ENCODE measurements around the gene TUBA4A. TPM values are rescaled to one million over a fixed set of nuclear protein-coding genes. Genes with fewer than 3 reads are reported as not detected.
"Not testable (repeated sequence)": the region's sequence is repeated elsewhere in the genome, so short reads cannot be mapped to it uniquely, and the experiment has no call there.

The TUBA4A gene
- total RNA-seq, 1 experiment from 2014 or later: 14.9 TPM

DNA sequence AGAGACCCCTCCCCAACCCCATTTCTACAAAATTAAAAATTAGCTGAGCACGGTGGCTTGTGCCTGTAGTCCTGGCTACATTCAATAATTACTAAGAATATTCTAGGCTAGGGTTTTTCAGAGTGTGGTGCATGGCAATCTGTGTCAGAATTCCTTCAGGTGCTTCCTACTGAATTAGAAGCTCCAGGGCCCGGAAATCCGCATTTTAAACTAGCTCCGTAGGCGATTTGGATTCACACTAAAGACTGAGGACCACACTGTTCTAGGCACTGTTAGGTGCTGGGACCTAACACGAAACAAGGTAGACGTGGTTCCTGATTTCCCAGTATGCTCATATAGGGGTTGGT lies 47.8 kb downstream of the TUBA4A start:
- Mint-ChIP-seq H3K9me3 (ENCODE audit: unreplicated experiment) (no peaks in the 10 kb centered on the region), H3K27me3 (ENCODE audit: insufficient read depth, unreplicated experiment) (no peaks in the 10 kb centered on the region), H3K36me3 (ENCODE audit: insufficient read depth, unreplicated experiment) (peaks cover 39% of the 10 kb centered on the region), H3K27ac (ENCODE audit: unreplicated experiment) (peak overlapping the region; percentile 84), H3K4me1 (ENCODE audit: low read depth, unreplicated experiment) (peaks cover 5% of the 10 kb centered on the region), H3K4me3 (ENCODE audit: unreplicated experiment) (peak overlapping the region; percentile 81)
- Histone ChIP-seq H3K4me1 (peaks cover 8% of the 10 kb centered on the region), H3K36me3 (ENCODE audit: control insufficient read depth, insufficient read depth, low read length) (peaks cover 12% of the 10 kb centered on the region), H3K4me3 (ENCODE audit: low read depth, low read length) (peak overlapping the region; percentile 50), H3K27me3 (replicated peaks; ENCODE audit: control insufficient read depth, insufficient read depth, low read length) (no peaks in the 10 kb centered on the region), H3K9me3 (no peaks in the 10 kb centered on the region)
- DNase-seq: no peak
- ChIA-PET CTCF (interaction anchor here (0.7 to 2.5 kb wide), 11 partner anchors 9 to 304 kb away, joined by 3 to 13 read pairs (median 7); partner anchors contain the start of genes CNPPD1, GLB1L, STK16 and TUBA4B), POLR2A (interaction anchor here (0.6 to 3.1 kb wide), 8 partner anchors 11 to 353 kb away, joined by 3 to 29 read pairs (median 8); partner anchors contain the start of genes ABCB6, CNPPD1, GLB1L and STK16)
- TF ChIP-seq, protein P1, sequence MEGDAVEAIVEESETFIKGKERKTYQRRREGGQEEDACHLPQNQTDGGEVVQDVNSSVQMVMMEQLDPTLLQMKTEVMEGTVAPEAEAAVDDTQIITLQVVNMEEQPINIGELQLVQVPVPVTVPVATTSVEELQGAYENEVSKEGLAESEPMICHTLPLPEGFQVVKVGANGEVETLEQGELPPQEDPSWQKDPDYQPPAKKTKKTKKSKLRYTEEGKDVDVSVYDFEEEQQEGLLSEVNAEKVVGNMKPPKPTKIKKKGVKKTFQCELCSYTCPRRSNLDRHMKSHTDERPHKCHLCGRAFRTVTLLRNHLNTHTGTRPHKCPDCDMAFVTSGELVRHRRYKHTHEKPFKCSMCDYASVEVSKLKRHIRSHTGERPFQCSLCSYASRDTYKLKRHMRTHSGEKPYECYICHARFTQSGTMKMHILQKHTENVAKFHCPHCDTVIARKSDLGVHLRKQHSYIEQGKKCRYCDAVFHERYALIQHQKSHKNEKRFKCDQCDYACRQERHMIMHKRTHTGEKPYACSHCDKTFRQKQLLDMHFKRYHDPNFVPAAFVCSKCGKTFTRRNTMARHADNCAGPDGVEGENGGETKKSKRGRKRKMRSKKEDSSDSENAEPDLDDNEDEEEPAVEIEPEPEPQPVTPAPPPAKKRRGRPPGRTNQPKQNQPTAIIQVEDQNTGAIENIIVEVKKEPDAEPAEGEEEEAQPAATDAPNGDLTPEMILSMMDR (IDR thresholded peaks at IDR 0.05; ENCODE audit: insufficient read depth in 1 of 2, low read depth in 1 of 2, low read length in 1 of 2, severe bottlenecking in 1 of 2, unreplicated experiment in 1 of 2): no peak
- BruUV-seq (replicated peaks): TSS peak; percentile 74
- intact Hi-C loops (cut with micrococcal nuclease; ENCODE audit: unreplicated experiment): loop anchor here (1.0 kb wide), 2 partner anchors 23 to 28 kb away; partner anchors contain the start of genes ANKZF1, ATG9A and RETREG2

DNA sequence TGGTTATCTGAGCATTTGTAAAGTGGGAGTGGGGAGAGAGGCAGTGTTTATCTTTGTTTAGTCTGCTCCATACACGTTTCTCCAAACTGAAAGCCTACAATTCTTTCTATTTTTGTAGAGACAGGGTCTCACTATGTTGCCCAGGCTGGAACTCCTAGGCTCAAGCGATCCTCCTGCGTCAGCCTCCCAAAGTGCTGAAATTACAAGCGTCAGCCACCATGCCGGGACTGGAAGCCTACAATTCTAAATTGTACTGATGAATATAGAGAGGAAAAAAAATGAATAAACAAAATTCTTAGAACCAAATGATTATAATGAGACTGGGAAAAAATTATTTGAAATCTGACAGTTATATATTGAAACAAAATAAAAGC lies 48.6 kb downstream of the TUBA4A start:
- Mint-ChIP-seq H3K27me3 (ENCODE audit: insufficient read depth, unreplicated experiment) (no peaks in the 10 kb centered on the region), H3K36me3 (ENCODE audit: insufficient read depth, unreplicated experiment) (peaks cover 31% of the 10 kb centered on the region), H3K4me3 (ENCODE audit: unreplicated experiment) (peak overlapping the region; percentile 35), H3K4me1 (ENCODE audit: low read depth, unreplicated experiment) (peaks cover 5% of the 10 kb centered on the region), H3K27ac (ENCODE audit: unreplicated experiment) (no peak overlapping the region), H3K9me3 (ENCODE audit: unreplicated experiment) (no peaks in the 10 kb centered on the region)
- DNase-seq: no peak
- TF ChIP-seq, protein P1 (IDR thresholded peaks at IDR 0.05; ENCODE audit: insufficient read depth in 1 of 2, low read depth in 1 of 2, low read length in 1 of 2, severe bottlenecking in 1 of 2, unreplicated experiment in 1 of 2): no peak
- Histone ChIP-seq H3K4me1 (peaks cover 8% of the 10 kb centered on the region), H3K36me3 (ENCODE audit: control insufficient read depth, insufficient read depth, low read length) (peaks cover 10% of the 10 kb centered on the region), H3K4me3 (ENCODE audit: low read depth, low read length) (no peak overlapping the region), H3K9me3 (no peaks in the 10 kb centered on the region), H3K27me3 (replicated peaks; ENCODE audit: control insufficient read depth, insufficient read depth, low read length) (no peaks in the 10 kb centered on the region)
- CTCF ChIA-PET: no interaction called here
- POLR2A ChIA-PET: no interaction called here
- no TSS peak for BruUV-seq (replicated peaks)
- intact Hi-C loops (cut with micrococcal nuclease; ENCODE audit: unreplicated experiment): no loop called here

DNA sequence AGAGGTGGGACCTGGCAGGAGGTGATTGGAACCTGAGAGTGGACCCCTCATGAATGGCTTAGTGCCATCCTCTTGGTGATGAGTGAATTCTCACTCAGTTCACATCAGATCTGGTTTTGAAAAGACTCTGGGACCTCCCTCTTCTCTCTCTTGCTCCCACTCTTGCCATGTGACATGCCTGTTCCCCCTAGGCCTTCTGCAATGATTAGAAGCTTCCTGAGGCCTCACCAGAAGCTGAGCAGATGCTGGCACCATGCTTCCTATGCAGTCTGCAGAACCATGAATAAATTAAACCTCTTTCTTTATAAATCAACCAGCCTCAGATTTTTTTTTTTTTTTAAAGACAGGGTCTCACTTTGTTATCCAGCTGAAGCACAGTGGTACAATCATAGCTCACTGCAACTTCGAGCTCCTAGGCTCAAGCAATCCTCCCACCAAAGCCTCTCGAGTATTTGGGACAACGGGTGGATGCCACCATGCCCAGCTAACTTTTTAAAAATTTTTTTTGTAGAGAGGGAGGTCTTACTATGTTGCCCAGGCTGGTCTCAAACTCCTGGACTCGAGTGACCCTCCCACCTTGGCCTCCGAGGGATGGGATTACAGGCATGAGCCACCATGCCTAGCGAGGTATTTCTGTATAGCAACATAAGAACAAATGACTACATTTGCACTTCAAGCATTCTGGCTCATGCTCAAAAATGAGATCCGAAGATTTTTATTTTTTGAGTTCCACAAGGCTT lies 49.1 kb downstream of the TUBA4A start:
- peak overlapping the region; percentile 35 for H3K4me3 Mint-ChIP-seq (ENCODE audit: unreplicated experiment)
- no TSS peak for BruUV-seq (replicated peaks)
- Histone ChIP-seq H3K4me3 (ENCODE audit: low read depth, low read length) (no peak overlapping the region), H3K4me1 (peaks cover 8% of the 10 kb centered on the region), H3K27me3 (replicated peaks; ENCODE audit: control insufficient read depth, insufficient read depth, low read length) (no peaks in the 10 kb centered on the region), H3K9me3 (no peaks in the 10 kb centered on the region), H3K36me3 (ENCODE audit: control insufficient read depth, insufficient read depth, low read length) (peaks cover 9% of the 10 kb centered on the region)
- POLR2A ChIA-PET: no interaction called here
- CTCF ChIA-PET: interaction anchor here (1.1 kb wide), 1 partner anchor 91 kb away, joined by 3 read pairs; no protein-coding TSS in a partner anchor
- intact Hi-C loops (cut with micrococcal nuclease; ENCODE audit: unreplicated experiment): no loop called here
- no peak overlapping the region for H3K27ac Mint-ChIP-seq (ENCODE audit: unreplicated experiment)
- H3K9me3 Mint-ChIP-seq (ENCODE audit: unreplicated experiment): no peaks in the 10 kb centered on the region
- H3K36me3 Mint-ChIP-seq (ENCODE audit: insufficient read depth, unreplicated experiment): peaks cover 28% of the 10 kb centered on the region
- no peaks in the 10 kb centered on the region for H3K27me3 Mint-ChIP-seq (ENCODE audit: insufficient read depth, unreplicated experiment)
- TF ChIP-seq, protein P1 (IDR thresholded peaks at IDR 0.05; ENCODE audit: insufficient read depth in 1 of 2, low read depth in 1 of 2, low read length in 1 of 2, severe bottlenecking in 1 of 2, unreplicated experiment in 1 of 2): no peak
- H3K4me1 Mint-ChIP-seq (ENCODE audit: low read depth, unreplicated experiment): peaks cover 5% of the 10 kb centered on the region
- DNase-seq: no peak

DNA sequence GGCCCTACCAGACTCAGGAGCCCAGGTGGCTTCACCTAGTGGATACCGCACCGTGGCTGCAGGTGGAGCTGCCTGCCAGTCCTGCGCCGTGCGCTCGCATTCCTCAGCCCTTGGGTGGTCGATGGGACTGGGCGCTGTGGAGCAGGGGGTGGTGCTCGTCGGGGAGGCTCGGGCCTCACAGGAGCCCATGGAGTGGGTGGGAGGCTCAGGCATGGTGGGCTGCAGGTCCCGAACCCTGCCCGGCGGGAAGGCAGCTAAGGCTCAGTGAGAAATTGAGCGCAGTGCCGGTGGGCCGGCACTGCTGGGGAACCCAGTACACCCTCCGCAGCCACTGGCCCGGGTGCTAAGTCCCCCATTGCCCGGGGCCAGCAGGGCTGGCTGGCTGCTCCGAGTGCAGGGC lies 52.4 kb downstream of the TUBA4A start:
- BruUV-seq (replicated peaks); H3K4me3 ChIP-seq (ENCODE audit: low read depth, low read length); H3K4me1 ChIP-seq; H3K9me3 Mint-ChIP-seq (ENCODE audit: unreplicated experiment); H3K27me3 ChIP-seq (replicated peaks; ENCODE audit: control insufficient read depth, insufficient read depth, low read length); POLR2A ChIA-PET; H3K27me3 Mint-ChIP-seq (ENCODE audit: insufficient read depth, unreplicated experiment); H3K4me3 Mint-ChIP-seq (ENCODE audit: unreplicated experiment); H3K9me3 ChIP-seq; H3K36me3 ChIP-seq (ENCODE audit: control insufficient read depth, insufficient read depth, low read length); intact Hi-C loops (cut with micrococcal nuclease; ENCODE audit: unreplicated experiment); H3K27ac Mint-ChIP-seq (ENCODE audit: unreplicated experiment); H3K36me3 Mint-ChIP-seq (ENCODE audit: insufficient read depth, unreplicated experiment); DNase-seq; H3K4me1 Mint-ChIP-seq (ENCODE audit: low read depth, unreplicated experiment): not testable (repeated sequence)
- CTCF ChIA-PET: interaction anchor here (1.1 kb wide), 1 partner anchor 30 kb away, joined by 4 read pairs; no protein-coding TSS in a partner anchor
